MV-4-11 (cell line): Measurements from ENCODE around the gene SYNPR.
A peak's percentile ranks its signal among the peaks of the same experiment; 100 is the strongest.

ENCODE experiments used
- DNase-seq: peaks from one replicate; lab custom pipeline; 2025; lab: John Stamatoyannopoulos, UW

Gene SYNPR

DNA sequence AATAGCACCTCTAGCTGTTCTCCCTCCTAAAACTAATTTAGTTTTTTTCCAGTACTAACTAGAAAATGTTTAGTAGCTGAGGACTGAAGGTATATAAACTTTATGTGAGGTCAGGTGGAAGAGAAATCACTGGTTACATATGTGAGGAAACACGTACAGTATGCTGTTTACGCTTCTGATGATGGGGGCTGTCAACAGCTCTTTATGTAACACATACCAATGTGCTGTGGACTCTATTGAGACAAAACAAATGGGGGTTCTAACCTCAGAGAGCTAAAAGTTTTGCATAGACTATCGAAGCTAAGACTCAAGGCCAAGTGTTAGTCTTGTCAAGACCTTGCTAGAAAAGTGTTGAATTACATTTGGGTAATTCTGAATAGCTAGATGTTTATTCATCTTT, 107.5 kb downstream of the SYNPR start:
- DNase-seq, result no peak

DNA sequence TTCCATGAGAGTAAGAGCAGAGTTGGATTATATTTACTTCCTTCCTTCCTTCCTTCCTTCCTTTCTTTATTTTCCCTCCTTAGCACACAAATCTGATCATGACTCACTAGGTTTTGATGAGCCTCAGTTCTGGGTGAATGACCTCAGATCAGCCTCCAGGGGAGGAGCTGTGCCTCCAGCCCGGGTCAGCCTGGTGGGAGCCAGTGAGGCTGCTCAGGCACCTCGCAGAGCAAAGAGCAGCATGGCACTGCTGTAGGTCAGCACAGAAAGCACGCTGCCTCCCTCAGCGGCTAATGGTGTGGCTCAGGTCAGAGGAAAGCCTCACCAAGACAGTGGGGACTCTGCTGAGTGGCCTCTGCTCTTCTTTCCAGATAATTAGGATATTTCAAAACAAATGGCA, 108.5 kb downstream of the SYNPR start:
- DNase-seq, result no peak

DNA sequence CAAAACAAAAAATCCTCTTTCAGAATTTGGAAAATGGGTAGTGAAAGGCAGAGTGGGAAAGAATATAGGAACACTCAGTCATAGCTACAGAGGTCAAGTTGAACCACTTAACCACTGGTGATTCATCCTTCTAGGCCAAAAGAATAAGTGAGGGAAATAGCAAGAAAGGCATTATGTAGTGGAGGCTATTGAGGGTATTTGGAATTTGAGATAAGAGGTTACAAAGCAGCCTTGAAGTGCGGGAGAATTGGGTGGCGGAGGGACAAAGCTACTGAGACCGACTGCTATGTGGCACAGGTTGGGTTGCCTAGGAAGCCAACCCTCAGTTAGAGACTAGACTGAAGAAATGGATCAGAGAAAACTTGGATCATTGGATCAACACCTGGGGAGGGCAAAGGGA, 109.5 kb downstream of the SYNPR start:
- peak; percentile 68 for DNase-seq

DNA sequence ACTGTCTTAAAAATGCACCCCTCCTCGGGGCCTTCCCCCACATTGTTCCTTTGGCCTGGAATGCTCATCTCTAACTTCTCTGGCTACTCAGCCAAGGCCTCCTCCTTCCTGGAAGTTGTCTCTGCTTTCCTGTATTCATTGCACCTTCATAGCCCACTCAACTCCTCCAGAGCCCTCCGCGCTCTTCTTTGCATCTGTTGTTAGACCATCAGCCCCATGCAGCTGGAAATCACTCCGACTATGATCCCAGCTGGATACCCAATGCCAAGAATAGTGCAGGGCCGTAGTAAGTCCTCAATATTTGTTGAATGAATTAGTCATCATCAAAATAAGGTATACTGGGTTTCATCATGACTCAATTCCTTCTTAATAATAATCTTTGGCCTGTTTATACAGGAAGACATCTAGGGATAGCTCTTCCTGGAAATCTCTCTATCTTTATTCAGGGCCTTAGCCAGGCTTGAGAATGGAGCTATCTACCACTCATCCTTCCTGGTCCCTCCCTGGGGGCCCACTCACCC, 112.7 kb downstream of the SYNPR start:
- DNase-seq, result no peak

DNA sequence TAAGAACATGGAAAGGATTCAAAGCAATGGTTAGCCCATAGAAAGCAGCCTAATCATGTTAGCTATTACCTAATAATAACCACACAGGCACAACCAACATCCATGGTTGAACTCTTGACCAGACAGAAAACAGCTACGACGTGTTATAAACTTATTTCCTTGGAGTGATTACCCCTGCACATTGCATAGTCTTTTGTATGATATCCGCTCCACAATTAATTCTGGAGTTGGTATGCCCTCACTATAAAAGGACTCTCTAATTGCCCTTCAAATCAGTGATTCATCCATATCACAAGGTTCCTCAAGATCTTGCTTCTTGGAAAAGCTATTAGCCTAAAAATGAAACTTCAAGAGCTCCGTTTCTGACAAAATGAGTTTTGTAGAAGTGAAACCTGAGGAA, 117.9 kb downstream of the SYNPR start:
- peak; percentile 58 for DNase-seq

DNA sequence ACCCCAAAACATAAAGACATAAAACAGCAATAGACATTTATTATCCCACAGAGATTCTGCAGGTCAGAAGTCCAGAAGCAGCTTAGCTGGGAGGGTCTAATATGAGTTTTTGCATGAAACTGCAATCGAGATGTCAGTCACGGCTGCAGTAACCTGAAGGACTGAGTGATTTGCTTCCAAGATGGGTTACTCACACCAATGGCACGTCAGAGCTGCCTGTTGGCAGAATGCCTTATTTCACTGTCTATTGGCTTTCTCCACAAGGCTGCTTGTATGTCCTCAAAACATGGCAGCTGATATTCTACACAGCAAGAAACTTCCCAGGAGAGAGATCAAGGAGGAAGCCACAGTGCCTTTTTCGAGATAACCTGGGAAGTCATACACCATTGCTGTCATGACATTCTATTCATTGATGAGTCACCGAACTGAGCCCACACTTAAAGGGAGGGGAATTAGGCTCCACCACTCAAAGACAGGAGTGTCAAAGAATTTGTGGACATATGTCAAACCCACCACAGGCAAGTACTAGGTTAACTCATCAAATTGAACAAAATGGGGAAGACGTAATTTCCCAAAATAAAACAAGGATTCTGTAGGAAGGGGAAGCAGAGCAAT, 122.2 kb downstream of the SYNPR start:
- no peak for DNase-seq

DNA sequence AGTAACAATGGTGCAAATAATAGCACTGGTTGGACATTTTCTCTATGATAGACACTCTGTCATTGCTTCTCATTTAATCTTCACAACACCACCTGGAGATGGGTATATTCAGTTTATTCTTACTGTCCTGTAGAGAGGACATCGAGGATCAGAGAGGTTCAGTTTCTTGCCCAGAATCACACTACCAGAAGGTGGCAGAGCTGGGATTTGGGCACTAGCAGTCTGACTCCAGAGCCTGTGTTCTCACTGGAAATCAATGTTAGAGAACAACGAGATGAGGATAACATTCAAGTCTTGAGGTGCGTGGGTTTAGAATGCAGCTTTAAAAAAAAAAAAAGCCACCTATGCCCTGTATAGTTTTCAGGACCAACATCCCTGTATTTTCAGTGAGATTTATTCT, 127.8 kb downstream of the SYNPR start:
- no peak for DNase-seq

DNA sequence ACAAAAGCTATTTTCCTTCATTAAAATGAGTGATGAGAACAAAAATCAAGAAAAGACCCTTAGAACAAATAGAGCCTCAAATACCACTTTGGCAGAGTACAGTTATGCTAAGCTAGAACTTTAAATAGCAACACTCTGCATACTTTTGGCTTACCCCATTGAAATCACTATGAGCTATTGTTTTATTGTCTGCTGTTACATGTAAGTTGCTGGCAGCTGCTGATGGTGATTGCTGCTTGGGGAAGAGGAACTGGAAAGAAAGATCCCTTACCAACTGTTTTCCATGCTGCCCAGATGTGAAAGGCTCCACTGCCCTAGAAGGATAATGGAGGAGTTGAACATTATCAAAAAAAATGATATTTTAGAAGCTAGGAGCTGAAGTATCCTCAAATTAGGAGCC, 135.4 kb downstream of the SYNPR start:
- DNase-seq, result no peak

DNA sequence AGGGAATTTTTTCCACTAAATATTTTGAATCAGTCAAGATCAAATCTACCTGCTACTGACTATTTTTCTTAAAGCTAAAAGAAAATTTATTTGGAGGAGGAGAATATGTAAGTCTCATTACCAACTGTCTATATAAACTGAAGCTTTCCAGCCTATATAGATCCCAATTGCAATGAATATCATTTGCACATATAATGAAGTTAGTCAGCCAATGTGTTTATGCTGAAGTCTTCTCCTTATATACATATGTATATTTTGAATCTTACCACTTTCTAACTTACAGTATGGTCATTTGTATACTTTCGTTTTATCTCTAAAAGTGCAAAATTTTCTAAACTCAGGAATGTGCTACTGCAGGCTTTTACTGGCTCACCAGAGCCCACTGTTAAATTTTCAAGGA, 136.5 kb downstream of the SYNPR start:
- no peak for DNase-seq

DNA sequence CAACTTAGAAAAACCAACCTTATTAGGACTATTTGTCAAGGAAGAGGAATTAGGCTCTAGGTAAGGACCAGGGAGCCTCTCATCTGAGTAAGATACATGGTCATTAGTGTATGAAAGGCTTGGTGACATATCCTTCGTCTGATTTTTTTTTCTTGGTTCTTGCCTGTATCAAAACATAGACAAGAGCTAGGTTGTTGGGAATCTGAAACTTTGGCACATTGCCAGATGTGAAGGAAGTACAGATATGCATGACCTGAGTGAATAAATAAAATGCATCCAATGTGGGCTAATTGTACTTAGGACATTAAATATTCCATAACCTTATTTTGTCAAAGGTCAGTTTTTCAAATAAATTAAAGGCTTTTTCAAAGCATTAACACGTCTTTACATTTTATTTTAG, 151.8 kb downstream of the SYNPR start:
- DNase-seq, result no peak

DNA sequence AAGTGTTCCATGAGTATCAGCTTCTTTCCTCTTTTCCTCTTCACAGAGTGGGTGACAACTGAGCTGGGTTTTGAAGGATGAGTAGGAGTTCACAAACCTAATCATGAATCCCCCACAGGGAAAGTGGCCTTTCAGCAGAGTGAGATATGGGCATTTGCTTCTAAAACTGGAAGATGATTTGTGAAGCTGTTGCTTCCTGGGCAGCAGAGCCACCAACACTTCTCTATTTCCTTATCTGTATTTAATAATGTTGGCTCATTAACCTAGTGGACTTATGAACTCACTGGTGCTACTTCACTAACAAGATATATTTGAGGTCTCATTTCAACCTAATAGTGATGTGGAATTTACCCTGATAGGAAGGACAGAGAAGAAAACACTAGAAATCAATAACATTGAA, 152.8 kb downstream of the SYNPR start:
- no peak for DNase-seq

DNA sequence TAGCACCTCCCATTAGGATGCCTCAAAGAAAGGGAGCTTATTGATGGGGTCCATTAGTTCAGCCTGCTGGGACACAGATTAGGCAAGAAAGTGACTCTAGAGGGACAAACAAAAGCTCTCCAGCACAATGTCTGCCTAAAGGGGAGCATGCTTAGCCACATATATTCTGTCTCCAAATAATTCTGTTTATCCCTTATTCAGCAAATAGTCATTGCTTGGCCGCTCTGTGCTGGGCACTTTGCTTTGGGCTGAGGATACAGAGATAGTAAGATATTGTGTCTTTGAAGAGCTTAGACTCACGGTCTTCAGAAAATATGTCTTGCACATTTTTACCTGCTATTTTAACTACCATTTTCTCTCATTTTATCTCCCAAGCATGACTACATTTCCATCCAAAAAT, 159.8 kb downstream of the SYNPR start:
- DNase-seq, result no peak

DNA sequence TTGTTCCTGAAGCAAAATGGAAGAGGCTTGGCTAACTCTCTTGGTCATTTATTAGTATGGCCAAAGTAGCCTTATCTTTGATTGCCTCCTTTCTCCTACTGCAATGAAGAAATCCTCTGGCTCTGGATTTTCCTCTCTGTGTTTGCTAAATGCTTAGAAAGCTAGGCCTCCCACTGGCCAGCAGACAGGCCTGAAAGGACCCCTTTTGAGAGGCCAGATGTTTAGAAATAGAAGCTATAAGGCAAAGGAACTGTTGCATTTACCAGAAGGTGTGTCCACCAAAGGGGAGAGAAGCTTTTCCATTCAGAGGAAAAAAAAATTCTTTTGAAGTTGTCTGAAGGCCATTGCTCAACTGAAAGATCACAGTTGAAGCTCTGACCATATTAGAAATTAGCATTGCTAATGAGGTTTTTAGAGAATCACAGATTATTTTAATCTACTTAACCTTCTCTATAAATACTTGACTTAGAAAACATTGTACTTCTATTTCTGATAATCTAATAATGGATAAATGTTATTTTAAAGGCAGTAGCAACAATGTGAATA, 160.8 kb downstream of the SYNPR start:
- DNase-seq, result no peak

DNA sequence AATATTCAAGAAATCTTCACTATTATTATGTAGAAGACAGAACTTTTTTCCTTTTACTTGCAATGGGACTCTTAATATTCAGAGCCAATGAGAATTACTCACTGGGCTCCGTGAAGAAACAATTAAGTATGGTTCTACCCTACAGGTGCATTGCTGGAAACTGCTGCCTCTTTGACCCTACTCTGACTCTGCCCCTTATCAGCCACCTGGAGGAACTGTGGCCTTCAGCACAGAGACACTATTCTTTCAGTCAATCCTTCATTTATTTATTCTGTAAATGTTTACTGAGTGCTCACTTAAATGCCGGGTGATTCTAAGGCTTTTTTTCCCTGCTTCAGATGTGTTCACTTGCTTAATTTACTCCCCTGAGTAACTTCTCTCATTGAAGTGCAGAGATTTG, 163.2 kb downstream of the SYNPR start:
- no peak for DNase-seq

DNA sequence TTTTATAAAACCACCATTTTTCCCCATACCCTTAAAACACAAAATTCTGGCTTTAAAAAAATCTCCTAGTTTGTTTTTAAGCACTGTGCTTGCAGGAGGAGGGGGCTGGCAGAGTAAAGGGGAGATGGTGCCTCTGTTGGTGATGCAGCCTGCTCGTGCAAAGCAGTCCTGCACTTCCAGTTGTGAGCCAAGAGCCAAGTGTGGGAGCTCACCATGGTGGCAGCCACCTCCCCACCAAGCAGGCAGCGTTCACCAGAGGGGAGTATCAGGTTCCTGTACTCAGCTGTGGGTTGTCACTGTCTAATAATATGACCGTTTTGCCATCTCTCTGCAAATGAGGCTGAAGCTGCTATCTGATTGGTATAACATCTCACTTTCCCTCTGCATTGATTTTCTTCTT, 164.8 kb downstream of the SYNPR start:
- no peak for DNase-seq

DNA sequence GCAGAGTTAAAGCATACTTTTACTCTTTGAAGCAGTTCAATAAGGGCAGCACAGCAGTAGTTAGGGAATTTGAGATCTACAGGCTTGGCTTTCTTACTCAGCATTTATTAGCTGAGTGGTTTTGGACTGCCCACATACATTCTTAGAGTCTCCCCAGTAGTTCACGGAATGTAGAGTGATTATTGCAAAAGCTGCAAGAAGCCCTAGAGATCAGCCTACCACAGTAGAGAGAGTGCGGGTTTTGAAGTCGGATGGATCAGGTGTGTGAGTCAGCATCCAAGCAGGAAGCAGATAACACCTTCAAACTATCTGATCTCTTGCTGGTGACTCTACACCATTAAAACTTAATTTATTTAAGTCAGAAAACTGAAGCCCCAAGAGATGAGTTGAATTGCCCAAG, 171.9 kb downstream of the SYNPR start:
- no peak for DNase-seq

DNA sequence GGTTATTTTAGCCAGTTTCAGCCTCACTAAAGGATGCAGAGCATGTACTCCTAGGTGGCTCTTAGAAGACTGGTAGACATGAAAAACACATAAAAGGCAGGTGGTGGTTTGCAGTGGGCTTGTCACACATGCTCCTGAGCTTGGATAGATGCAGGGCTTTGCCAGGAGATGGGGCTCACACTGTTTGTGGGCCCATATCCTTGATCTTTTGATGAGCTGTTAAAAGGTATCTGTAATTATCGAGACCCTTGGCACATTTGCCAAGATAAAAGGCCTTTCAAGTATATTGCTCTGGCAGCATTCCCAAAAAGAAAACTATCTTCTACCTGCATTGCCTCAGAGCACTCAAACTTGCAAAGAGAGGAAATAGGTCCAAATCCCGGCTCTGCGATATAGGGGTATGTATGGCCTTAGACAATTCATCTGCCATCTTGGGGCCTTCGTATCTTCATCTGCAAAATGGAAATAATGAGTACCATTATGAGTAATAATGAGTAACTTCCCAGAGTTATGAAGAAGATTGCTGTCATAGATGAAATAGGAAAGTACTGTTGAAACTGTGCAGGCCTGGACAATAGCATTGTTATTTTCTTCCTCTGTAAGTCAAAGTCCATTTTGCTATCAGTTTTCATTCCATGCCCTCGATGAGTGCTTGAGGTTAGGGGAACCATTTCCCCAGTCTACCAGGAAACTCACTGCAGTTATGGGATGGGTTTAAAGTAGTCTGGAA, 172.7 kb downstream of the SYNPR start:
- no peak for DNase-seq

DNA sequence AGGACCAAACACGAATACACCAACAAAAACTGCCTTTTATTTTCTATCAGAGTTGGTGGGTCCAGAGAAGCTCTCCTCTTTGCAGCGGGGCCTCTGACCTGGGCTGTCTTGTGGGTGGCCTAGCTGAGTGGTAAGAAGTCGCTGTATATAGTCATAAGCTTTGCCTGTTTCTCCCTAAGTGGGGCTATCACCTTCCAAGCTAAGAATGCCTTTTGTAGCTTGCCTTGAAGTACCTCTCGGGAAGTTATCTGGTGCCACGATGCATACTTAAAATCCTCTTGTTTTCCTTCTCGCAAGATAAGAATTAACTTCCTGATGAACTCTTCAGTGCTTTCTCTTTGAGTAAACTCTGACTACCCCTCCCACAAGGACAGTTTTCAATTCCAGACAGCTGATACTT, 178.8 kb downstream of the SYNPR start:
- no peak for DNase-seq

DNA sequence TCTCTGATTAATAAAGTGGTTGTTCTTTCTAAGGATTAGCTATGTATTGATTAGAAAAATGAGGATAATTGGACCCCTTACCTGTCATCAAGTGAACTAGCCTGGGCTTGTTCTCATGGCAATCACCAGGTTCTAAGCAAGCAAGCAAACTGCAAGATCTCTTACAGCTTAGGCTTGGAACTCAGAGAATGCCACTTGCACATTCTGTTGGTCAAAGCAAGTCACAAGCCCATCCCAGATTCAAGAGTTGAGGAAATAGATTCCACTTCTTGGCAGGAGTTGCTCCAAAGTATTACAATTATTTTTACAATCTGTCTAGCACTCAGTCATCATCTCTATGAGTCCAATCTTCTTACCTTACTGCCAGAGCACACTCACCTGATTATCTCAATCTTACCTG, 180.3 kb downstream of the SYNPR start:
- no peak for DNase-seq

DNA sequence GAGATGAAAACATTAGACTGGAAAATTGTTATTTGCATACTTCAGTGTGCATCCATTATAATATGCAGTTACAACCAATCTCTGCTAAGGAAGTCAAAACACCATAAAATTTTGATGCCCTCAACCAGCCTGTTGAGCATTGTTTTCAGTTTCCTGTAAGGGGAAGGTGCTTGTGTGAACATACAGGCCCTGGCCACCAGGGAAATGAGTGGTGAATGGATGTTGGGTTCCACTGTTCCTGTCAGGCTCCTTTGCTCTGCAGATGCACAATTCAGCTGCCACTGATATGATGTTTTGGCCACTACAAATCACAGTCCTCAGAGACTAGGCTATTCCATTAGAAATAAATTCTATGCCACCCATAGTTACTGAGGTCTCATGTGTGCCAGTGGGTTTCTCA, 184.6 kb downstream of the SYNPR start:
- DNase-seq, result no peak

DNA sequence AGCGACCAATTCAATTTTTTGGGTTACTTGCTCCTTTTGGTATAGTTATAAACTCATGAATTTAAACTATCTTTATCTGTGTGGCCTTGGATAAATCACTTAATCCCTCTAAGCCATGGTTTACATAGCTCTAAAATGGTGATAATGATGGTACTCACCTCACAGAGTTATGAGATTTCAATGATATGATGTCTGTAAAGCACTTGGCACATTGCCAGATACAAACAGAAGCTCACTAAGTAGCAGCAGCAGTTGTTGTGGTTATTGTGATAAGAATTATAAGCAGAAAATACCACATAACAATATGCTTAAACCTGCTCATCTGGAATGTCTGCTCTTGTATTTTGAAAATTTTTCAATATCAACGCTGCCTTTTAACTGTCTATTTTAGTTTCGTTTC, 189.3 kb downstream of the SYNPR start:
- no peak for DNase-seq

DNA sequence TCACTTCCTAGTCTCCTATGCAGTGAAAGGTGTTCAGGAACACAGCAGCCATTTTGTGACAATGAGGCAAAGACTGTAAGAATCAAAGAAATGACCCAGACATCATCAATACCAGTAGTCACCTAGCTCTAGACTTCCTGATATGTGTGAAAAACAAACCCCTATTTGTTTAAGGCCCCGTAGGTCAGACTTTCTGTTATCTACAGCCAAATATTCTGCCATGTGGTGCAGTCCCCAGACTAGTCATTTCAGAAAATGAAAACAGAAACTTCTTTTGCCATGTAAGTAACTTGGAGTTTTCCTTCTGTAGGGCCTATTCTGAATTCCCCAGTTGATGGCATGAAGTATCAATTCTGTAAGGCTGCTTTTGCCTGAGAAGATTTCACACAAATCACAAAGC, 192.6 kb downstream of the SYNPR start:
- DNase-seq, result no peak

DNA sequence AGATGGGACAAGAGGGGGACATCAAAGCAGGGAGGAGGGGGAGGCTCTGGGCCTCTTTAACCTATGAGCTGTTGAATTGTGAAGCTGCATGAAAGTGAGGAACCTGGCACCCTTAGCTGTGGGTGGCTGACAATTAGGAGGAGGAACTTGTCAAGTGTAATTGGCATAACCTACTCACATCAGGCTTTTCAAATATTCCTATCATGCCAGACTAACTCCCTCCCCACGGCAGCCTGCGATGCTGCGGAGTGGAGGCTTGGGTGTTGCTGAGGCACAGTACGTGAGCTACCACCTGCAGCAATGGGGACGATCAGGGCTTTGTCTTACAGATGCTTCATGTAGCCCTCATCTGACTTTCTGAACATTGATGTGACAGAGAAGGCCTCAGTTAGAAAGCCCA, 193.7 kb downstream of the SYNPR start:
- DNase-seq, result no peak
